ENCODE measurements around the gene MED15. TPM values are rescaled to one million over a fixed set of nuclear protein-coding genes. Genes with fewer than 3 reads are reported as not detected.
"Not testable (repeated sequence)": the region's sequence is repeated elsewhere in the genome, so short reads cannot be mapped to it uniquely, and the experiment has no call there.

The MED15 gene
- total RNA-seq, 1 donor = 36.9 TPM

- no peaks in the 10 kb centered on the region for H3K79me2 ChIP-seq (ENCODE audit: insufficient read depth, low read length)
- H4K20me1 ChIP-seq (ENCODE audit: insufficient read depth, low read length) = no peaks in the 10 kb centered on the region
- no peaks in the 10 kb centered on the region for H3K36me3 ChIP-seq (ENCODE audit: insufficient read depth, low read length)
- H3K27ac ChIP-seq (ENCODE audit: low read depth, low read length) = no peak overlapping the region
- no peaks in the 10 kb centered on the region for H3K9me3 ChIP-seq (ENCODE audit: low read depth, low read length)
- no peak for DNase-seq (ENCODE audit: insufficient read length, low spot score, missing footprints)
- no peak overlapping the region for H3K4me2 ChIP-seq (ENCODE audit: insufficient read depth, low read length)
- no peak overlapping the region for H2AFZ ChIP-seq (ENCODE audit: low read length)
- peaks cover 7% of the 10 kb centered on the region for H3K27me3 ChIP-seq (ENCODE audit: insufficient read depth, low read length)
- TF ChIP-seq CTCF (IDR thresholded peaks at IDR 0.05; ENCODE audit: extremely low read depth, low read depth, low read length) = no peak
- H3K4me1 ChIP-seq (ENCODE audit: insufficient read depth, low read length) = no peaks in the 10 kb centered on the region
- H3K4me3 ChIP-seq (ENCODE audit: insufficient read depth, low read length) = no peak overlapping the region
Measured at GRCh38 chr22:20616451-20617043, 109.1 kb downstream of the MED15 start.

- H3K27me3 ChIP-seq (ENCODE audit: insufficient read depth, low read length) = peaks cover 11% of the 10 kb centered on the region
- no peak for TF ChIP-seq CTCF (IDR thresholded peaks at IDR 0.05; ENCODE audit: extremely low read depth, low read depth, low read length)
- no peaks in the 10 kb centered on the region for H3K36me3 ChIP-seq (ENCODE audit: insufficient read depth, low read length)
- H3K27ac ChIP-seq (ENCODE audit: low read depth, low read length) = no peak overlapping the region
- no peaks in the 10 kb centered on the region for H4K20me1 ChIP-seq (ENCODE audit: insufficient read depth, low read length)
- no peaks in the 10 kb centered on the region for H3K9me3 ChIP-seq (ENCODE audit: low read depth, low read length)
- no peaks in the 10 kb centered on the region for H3K4me1 ChIP-seq (ENCODE audit: insufficient read depth, low read length)
- DNase-seq (ENCODE audit: insufficient read length, low spot score, missing footprints) = no peak
- no peak overlapping the region for H2AFZ ChIP-seq (ENCODE audit: low read length)
- no peak overlapping the region for H3K4me3 ChIP-seq (ENCODE audit: insufficient read depth, low read length)
- no peaks in the 10 kb centered on the region for H3K79me2 ChIP-seq (ENCODE audit: insufficient read depth, low read length)
- H3K4me2 ChIP-seq (ENCODE audit: insufficient read depth, low read length) = no peak overlapping the region
Measured at GRCh38 chr22:20618488-20618887, 111.1 kb downstream of the MED15 start.

- no peak overlapping the region for H3K4me2 ChIP-seq (ENCODE audit: insufficient read depth, low read length)
Measured at GRCh38 chr22:20619045-20619892, 111.9 kb downstream of the MED15 start.

GRCh38 chr22:20619893-20620194 lies 112.4 kb downstream of the MED15 start:
- H3K27me3 ChIP-seq (ENCODE audit: insufficient read depth, low read length) = peaks cover 11% of the 10 kb centered on the region
- H3K4me1 ChIP-seq (ENCODE audit: insufficient read depth, low read length); H2AFZ ChIP-seq (ENCODE audit: low read length); H4K20me1 ChIP-seq (ENCODE audit: insufficient read depth, low read length); H3K36me3 ChIP-seq (ENCODE audit: insufficient read depth, low read length); H3K27ac ChIP-seq (ENCODE audit: low read depth, low read length); H3K9me3 ChIP-seq (ENCODE audit: low read depth, low read length); H3K4me3 ChIP-seq (ENCODE audit: insufficient read depth, low read length); H3K4me2 ChIP-seq (ENCODE audit: insufficient read depth, low read length); H3K79me2 ChIP-seq (ENCODE audit: insufficient read depth, low read length); DNase-seq (ENCODE audit: insufficient read length, low spot score, missing footprints): not testable (repeated sequence)

More at GRCh38 chr22:20619045-20619892, 111.9 kb downstream of the MED15 start:
- H3K79me2 ChIP-seq (ENCODE audit: insufficient read depth, low read length) = no peaks in the 10 kb centered on the region
- no peaks in the 10 kb centered on the region for H3K36me3 ChIP-seq (ENCODE audit: insufficient read depth, low read length)
- no peaks in the 10 kb centered on the region for H4K20me1 ChIP-seq (ENCODE audit: insufficient read depth, low read length)
- no peak overlapping the region for H2AFZ ChIP-seq (ENCODE audit: low read length)
- H3K27ac ChIP-seq (ENCODE audit: low read depth, low read length) = no peak overlapping the region
- H3K4me3 ChIP-seq (ENCODE audit: insufficient read depth, low read length) = no peak overlapping the region
- no peaks in the 10 kb centered on the region for H3K9me3 ChIP-seq (ENCODE audit: low read depth, low read length)
- no peak for TF ChIP-seq CTCF (IDR thresholded peaks at IDR 0.05; ENCODE audit: extremely low read depth, low read depth, low read length)
- H3K27me3 ChIP-seq (ENCODE audit: insufficient read depth, low read length) = peaks cover 11% of the 10 kb centered on the region
- H3K4me1 ChIP-seq (ENCODE audit: insufficient read depth, low read length) = no peaks in the 10 kb centered on the region
- DNase-seq (ENCODE audit: insufficient read length, low spot score, missing footprints) = no peak

All from osteoblast (primary cell).